Measurements from ENCODE around the gene TRA2B.

TRA2B gene

DNA sequence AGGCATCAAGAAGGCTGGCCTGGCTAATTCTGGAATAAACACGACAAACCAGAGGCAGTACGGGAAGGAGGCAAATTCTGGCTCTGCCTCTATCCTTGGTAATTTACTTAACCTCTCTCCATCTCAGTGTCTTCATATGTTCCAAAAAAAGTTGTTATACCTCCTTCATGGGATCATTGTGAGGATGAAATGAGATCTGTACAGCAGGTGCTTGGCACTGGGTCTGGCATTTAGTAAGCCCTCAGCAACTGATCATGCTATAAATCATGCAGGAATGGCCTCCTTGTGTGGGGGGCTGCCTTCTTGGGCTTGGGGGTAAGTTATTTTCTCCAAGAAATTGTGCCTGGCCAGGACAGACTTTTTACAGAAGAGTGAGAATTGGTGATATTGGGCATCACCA, 38.3 kb upstream of the TRA2B start:
- Histone ChIP-seq H3K27ac (ENCODE audit: low read depth, low read length) (no peak overlapping the region), H3K27me3 (ENCODE audit: control insufficient read depth, insufficient read depth, low read length) (no peaks in the 10 kb centered on the region; the same call in 1 of the 2 replicates), H3K4me3 (ENCODE audit: low read depth, low read length) (no peak overlapping the region), H3K36me3 (ENCODE audit: control insufficient read depth, insufficient read depth, low read length) (no peaks in the 10 kb centered on the region), H3K9ac (ENCODE audit: low read depth, low read length) (no peak overlapping the region), H3K4me1 (ENCODE audit: control insufficient read depth, insufficient read depth, low read length) (no peaks in the 10 kb centered on the region), H3K9me3 (ENCODE audit: control insufficient read depth, insufficient read depth, low read length) (no peaks in the 10 kb centered on the region)

DNA sequence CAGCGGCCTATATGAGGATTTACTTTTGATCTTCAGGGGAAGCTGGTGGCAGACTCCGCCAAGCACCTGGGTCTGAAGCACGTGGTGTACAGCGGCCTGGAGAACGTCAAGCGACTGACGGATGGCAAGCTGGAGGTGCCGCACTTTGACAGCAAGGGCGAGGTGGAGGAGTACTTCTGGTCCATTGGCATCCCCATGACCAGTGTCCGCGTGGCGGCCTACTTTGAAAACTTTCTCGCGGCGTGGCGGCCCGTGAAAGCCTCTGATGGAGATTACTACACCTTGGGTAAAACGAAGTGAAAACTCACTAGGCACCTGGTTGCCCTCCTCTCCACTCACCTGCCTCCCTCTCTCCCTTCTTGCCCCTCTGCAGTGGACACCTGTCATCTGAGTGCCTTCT, 33.8 kb upstream of the TRA2B start:
- Histone ChIP-seq H3K27me3 (ENCODE audit: control insufficient read depth, insufficient read depth, low read length) (no peaks in the 10 kb centered on the region; the same call in 1 of the 2 replicates), H3K9me3 (ENCODE audit: control insufficient read depth, insufficient read depth, low read length) (no peaks in the 10 kb centered on the region), H3K4me1 (ENCODE audit: control insufficient read depth, insufficient read depth, low read length) (no peaks in the 10 kb centered on the region), H3K9ac (ENCODE audit: low read depth, low read length) (no peak overlapping the region), H3K27ac (ENCODE audit: low read depth, low read length) (no peak overlapping the region), H3K36me3 (ENCODE audit: control insufficient read depth, insufficient read depth, low read length) (no peaks in the 10 kb centered on the region), H3K4me3 (ENCODE audit: low read depth, low read length) (no peak overlapping the region)

DNA sequence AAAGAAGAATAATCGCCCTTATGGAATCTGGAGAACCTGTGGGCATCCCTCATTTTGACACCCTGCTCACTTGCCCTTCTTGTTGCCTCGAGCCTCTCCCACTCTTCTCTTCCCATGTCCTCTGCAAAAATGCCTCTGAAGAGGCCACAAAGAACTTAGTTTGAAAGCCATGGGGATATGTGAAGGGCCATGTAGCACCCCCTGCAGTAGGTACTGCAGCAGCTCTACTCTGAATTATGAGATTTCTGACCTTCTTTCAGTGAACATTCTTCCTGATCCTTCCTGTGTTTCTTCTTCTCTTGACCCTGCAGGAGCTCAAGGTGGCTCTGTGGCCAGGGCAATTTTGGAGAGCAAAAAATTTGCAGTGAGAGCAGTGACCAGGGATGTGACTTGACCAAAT, 30.4 kb upstream of the TRA2B start:
- Histone ChIP-seq H3K9me3 (ENCODE audit: control insufficient read depth, insufficient read depth, low read length) (no peaks in the 10 kb centered on the region), H3K9ac (ENCODE audit: low read depth, low read length) (no peak overlapping the region), H3K27me3 (ENCODE audit: control insufficient read depth, insufficient read depth, low read length) (no peaks in the 10 kb centered on the region), H3K4me3 (ENCODE audit: low read depth, low read length) (no peak overlapping the region), H3K36me3 (ENCODE audit: control insufficient read depth, insufficient read depth, low read length) (no peaks in the 10 kb centered on the region), H3K27ac (ENCODE audit: low read depth, low read length) (no peak overlapping the region), H3K4me1 (ENCODE audit: control insufficient read depth, insufficient read depth, low read length) (no peaks in the 10 kb centered on the region)

DNA sequence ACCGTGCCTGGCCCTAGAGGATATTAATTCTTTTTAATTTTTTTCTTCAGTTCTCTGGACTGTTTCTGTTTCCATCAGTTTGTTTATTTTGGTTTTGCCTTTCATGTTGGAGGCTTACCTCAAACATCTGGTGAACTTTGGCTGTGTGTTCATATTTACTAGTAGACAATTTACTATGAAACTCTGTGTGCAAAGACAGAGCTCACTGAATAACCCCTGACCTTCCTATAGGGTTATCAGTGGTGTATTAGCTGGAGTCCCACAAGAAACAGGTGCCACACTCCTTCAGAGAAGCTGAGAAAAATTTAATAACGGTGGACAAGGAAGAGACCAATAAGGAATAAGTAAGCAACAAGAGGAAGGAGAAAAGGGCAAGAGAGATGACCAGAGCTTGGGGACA, 28.8 kb upstream of the TRA2B start:
- no peaks in the 10 kb centered on the region for H3K9me3 ChIP-seq (ENCODE audit: control insufficient read depth, insufficient read depth, low read length)
- no peak overlapping the region for H3K27ac ChIP-seq (ENCODE audit: low read depth, low read length)
- no peak overlapping the region for H3K9ac ChIP-seq (ENCODE audit: low read depth, low read length)
- H3K27me3 ChIP-seq (ENCODE audit: control insufficient read depth, insufficient read depth, low read length) = no peaks in the 10 kb centered on the region
- H3K36me3 ChIP-seq (ENCODE audit: control insufficient read depth, insufficient read depth, low read length) = no peaks in the 10 kb centered on the region
- no peaks in the 10 kb centered on the region for H3K4me1 ChIP-seq (ENCODE audit: control insufficient read depth, insufficient read depth, low read length)
- H3K4me3 ChIP-seq (ENCODE audit: low read depth, low read length) = no peak overlapping the region

DNA sequence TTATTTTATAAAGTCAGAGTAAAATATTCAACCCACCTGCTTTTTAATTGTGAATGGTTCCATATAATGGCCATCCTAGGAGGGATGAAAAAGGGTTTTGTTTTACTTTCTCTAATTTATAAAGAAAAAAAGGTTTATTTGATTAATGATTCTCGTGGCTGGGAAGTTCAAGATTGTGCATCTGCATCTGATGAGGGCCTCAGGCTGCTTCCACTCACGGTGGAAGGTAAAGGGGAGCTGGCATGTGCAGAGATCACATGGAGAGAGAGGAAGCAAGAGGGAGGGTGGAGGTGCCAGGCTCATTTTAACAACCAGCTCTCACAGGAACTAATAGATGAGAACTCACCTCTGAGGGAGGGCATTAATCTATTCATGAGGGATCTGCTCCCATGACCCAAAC, 27.7 kb upstream of the TRA2B start:
- no peak overlapping the region for H3K27ac ChIP-seq (ENCODE audit: low read depth, low read length)
- H3K4me1 ChIP-seq (ENCODE audit: control insufficient read depth, insufficient read depth, low read length) = no peaks in the 10 kb centered on the region
- no peaks in the 10 kb centered on the region for H3K36me3 ChIP-seq (ENCODE audit: control insufficient read depth, insufficient read depth, low read length)
- H3K9ac ChIP-seq (ENCODE audit: low read depth, low read length) = no peak overlapping the region
- H3K27me3 ChIP-seq (ENCODE audit: control insufficient read depth, insufficient read depth, low read length) = no peaks in the 10 kb centered on the region
- H3K4me3 ChIP-seq (ENCODE audit: low read depth, low read length) = no peak overlapping the region
- no peaks in the 10 kb centered on the region for H3K9me3 ChIP-seq (ENCODE audit: control insufficient read depth, insufficient read depth, low read length)

DNA sequence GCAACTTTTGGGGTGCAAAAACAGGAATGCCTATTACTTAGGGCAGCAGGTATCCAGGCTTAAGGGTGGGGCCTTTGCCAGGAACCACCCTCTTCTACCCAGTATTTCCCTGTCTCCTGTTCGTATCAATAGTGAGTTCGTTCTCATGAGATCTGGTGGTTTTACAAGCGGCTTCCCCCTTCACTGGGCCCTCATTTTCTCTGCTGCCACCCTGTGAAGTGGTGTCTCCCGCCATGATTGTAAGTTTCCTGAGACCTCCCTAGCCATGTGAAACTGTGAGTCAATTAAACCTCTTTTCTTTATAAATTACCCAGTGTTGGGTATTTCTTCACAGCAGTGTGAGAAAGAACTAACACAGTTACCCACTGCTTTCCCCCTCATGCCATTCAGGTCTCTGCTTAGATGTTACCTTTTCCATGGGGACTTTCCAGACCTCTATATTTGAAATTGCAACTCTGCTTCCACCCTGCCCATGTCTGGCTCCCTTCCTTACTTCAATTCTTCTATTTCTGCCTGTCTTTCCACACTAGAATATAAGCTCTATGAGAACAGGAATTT, 23.9 kb upstream of the TRA2B start:
- H3K36me3 ChIP-seq (ENCODE audit: control insufficient read depth, insufficient read depth, low read length) = no peaks in the 10 kb centered on the region
- no peak overlapping the region for H3K9ac ChIP-seq (ENCODE audit: low read depth, low read length)
- peaks cover 6% of the 10 kb centered on the region for H3K4me1 ChIP-seq (ENCODE audit: control insufficient read depth, insufficient read depth, low read length)
- H3K27me3 ChIP-seq (ENCODE audit: control insufficient read depth, insufficient read depth, low read length) = no peaks in the 10 kb centered on the region
- no peak overlapping the region for H3K27ac ChIP-seq (ENCODE audit: low read depth, low read length)
- H3K4me3 ChIP-seq (ENCODE audit: low read depth, low read length) = no peak overlapping the region
- no peaks in the 10 kb centered on the region for H3K9me3 ChIP-seq (ENCODE audit: control insufficient read depth, insufficient read depth, low read length)

DNA sequence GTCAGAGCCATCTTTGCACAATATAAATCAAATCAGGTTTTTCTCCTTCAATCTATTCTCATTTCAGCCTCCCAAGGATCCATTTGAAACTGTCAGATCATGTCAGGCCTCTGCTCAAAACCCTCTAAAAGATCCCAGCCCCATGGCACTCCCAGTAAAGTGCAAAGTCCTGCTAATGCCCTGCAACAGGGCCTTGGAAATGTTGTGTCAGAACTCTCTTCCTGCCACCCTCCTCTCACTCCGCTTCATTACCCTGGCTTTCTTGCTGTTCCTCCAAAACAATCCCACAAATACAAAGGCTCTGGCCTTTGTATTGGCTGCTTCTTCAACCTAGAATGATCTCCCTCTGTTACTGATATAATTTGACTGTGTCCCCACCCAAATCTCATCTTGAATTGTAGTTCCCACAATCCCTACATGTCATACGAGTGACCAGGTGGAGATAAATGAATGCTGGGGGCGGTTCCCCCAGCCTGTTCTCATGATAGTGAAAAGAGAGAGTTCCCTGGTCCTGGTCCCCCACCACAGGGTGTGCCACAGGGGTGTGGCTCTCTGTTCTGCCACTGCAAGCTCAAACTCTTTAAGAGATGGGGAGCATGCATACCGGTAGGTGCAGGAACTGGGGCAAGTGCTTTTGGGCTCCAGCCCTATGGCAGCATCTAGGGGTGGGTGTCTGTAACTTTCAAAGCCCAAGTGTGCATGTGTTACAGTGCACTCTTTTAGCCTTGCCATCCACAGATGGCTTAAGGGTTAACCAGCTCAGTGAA, 22.9 kb upstream of the TRA2B start:
- H3K4me3 ChIP-seq (ENCODE audit: low read depth, low read length) = no peak overlapping the region
- no peaks in the 10 kb centered on the region for H3K36me3 ChIP-seq (ENCODE audit: control insufficient read depth, insufficient read depth, low read length)
- H3K9ac ChIP-seq (ENCODE audit: low read depth, low read length) = no peak overlapping the region
- peaks cover 6% of the 10 kb centered on the region for H3K4me1 ChIP-seq (ENCODE audit: control insufficient read depth, insufficient read depth, low read length)
- no peaks in the 10 kb centered on the region for H3K27me3 ChIP-seq (ENCODE audit: control insufficient read depth, insufficient read depth, low read length)
- H3K27ac ChIP-seq (ENCODE audit: low read depth, low read length) = no peak overlapping the region
- no peaks in the 10 kb centered on the region for H3K9me3 ChIP-seq (ENCODE audit: control insufficient read depth, insufficient read depth, low read length)

DNA sequence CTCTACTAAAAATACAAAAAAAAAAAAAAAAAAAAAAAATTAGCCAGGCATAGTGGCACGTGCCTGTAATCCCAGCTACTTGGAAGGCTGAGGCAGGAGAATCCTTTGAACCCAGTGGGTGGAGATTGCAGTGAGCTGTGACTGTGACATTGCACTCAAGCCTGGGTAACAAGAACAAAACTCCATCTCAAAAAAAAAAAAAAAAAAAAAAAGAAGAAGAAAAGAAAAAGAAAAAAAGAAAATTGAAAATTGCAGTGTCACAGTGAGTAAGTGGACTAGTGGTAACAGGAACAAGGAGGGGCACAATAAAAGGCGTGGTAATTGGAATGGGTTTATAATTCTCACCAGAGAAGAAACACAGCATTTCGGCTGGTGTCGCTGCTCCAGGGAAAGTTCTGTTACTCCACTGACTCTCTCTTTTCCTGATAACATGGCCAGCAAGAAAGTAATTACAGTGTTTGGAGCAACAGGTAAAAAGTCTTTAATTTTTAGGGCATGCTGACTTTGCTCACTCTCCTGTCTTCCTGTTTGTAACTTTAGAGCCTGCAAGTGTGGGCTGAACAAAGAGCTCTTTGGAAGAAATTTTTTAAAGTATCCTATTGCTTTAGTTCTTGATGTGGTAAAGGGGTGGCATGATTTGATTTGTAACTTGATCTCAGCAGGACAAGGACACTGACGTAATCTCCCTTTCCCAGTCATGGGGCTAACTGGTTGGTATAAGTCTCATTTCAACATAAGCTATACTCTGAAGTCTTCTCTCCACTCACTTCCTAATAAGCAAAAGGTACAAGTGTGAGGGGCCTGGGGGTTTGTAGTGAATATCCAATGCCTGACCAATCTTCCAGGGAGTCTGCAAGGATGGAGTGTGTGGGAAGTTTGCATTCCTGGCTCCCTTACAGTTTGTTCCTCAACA, 22.1 kb upstream of the TRA2B start:
- H3K36me3 ChIP-seq (ENCODE audit: control insufficient read depth, insufficient read depth, low read length) = no peaks in the 10 kb centered on the region
- H3K9me3 ChIP-seq (ENCODE audit: control insufficient read depth, insufficient read depth, low read length) = no peaks in the 10 kb centered on the region
- H3K4me1 ChIP-seq (ENCODE audit: control insufficient read depth, insufficient read depth, low read length) = peaks cover 6% of the 10 kb centered on the region
- H3K4me3 ChIP-seq (ENCODE audit: low read depth, low read length) = no peak overlapping the region
- no peak overlapping the region for H3K27ac ChIP-seq (ENCODE audit: low read depth, low read length)
- H3K27me3 ChIP-seq (ENCODE audit: control insufficient read depth, insufficient read depth, low read length) = no peaks in the 10 kb centered on the region
- no peak overlapping the region for H3K9ac ChIP-seq (ENCODE audit: low read depth, low read length)

DNA sequence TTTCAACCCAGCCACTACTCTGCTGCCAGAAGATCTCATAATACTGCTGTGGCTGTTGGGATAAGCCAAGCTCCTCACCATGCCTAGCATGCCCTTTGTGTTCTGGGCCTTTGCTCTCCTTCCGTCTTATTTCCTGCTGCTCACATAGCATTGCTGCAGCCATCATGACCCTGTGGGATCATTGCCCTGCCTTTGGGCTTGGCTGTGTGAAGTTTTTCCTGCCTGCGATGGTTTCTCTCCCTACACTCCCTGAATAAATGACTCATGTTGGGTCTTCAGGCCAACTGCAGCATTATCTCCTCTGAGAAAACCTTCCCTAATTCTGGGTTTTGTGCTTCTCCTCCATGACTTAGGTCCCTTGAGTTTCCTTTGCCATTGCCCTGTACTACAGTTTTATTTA, 20.8 kb upstream of the TRA2B start:
- no peak overlapping the region for H3K4me3 ChIP-seq (ENCODE audit: low read depth, low read length)
- H3K27ac ChIP-seq (ENCODE audit: low read depth, low read length) = no peak overlapping the region
- H3K9ac ChIP-seq (ENCODE audit: low read depth, low read length) = no peak overlapping the region
- no peaks in the 10 kb centered on the region for H3K36me3 ChIP-seq (ENCODE audit: control insufficient read depth, insufficient read depth, low read length)
- peaks cover 6% of the 10 kb centered on the region for H3K4me1 ChIP-seq (ENCODE audit: control insufficient read depth, insufficient read depth, low read length)
- no peaks in the 10 kb centered on the region for H3K27me3 ChIP-seq (ENCODE audit: control insufficient read depth, insufficient read depth, low read length)
- H3K9me3 ChIP-seq (ENCODE audit: control insufficient read depth, insufficient read depth, low read length) = no peaks in the 10 kb centered on the region

DNA sequence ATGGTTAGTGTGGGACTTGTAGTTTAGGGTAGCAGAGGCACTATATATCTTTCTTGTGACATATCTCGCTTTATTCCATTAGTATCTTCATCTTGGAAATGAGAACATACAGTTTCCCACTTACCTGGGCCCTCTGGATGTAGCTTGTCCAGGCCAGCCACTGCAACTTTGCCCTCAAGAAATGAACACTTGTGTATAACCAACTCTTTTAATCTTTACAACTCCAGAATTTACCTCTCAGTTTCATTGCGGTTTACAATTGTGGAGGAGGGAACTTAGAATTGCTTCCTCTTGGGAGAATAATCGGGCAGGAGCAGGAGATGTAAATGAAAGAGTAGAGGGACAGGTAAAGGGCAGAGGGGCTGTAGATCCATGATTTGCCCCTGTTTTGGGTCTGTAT, 18.4 kb upstream of the TRA2B start:
- peaks cover 6% of the 10 kb centered on the region for H3K4me1 ChIP-seq (ENCODE audit: control insufficient read depth, insufficient read depth, low read length)
- no peaks in the 10 kb centered on the region for H3K9me3 ChIP-seq (ENCODE audit: control insufficient read depth, insufficient read depth, low read length)
- no peaks in the 10 kb centered on the region for H3K27me3 ChIP-seq (ENCODE audit: control insufficient read depth, insufficient read depth, low read length)
- H3K9ac ChIP-seq (ENCODE audit: low read depth, low read length) = no peak overlapping the region
- H3K27ac ChIP-seq (ENCODE audit: low read depth, low read length) = no peak overlapping the region
- H3K4me3 ChIP-seq (ENCODE audit: low read depth, low read length) = no peak overlapping the region
- no peaks in the 10 kb centered on the region for H3K36me3 ChIP-seq (ENCODE audit: control insufficient read depth, insufficient read depth, low read length)

DNA sequence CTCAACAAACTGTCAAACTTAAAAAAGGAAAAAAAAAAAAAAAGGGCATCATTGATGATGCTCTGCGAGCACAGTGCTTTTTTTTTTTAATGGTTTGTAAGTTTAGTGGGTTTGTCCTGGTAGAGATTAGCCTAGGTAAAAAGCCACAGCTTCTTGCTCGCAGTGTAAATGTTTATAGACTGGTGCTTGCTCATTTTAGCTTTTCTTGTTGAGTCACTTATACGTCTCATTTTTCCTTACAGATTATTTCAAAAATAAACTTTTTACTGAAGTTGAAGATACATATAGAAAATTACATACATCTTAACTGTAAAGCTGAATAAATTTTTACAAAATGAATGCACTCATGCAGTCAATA, 16.5 kb upstream of the TRA2B start:
- Histone ChIP-seq H3K4me3 (ENCODE audit: low read depth, low read length) (no peak overlapping the region), H3K27ac (ENCODE audit: low read depth, low read length) (no peak overlapping the region), H3K27me3 (ENCODE audit: control insufficient read depth, insufficient read depth, low read length) (no peaks in the 10 kb centered on the region), H3K36me3 (ENCODE audit: control insufficient read depth, insufficient read depth, low read length) (no peaks in the 10 kb centered on the region), H3K9ac (ENCODE audit: low read depth, low read length) (no peak overlapping the region), H3K4me1 (ENCODE audit: control insufficient read depth, insufficient read depth, low read length) (no peaks in the 10 kb centered on the region), H3K9me3 (ENCODE audit: control insufficient read depth, insufficient read depth, low read length) (no peaks in the 10 kb centered on the region)
